Common myeloid progenitor, CD34-positive (primary cell): ENCODE results near the gene VPS41.

ENCODE experiments used
- CTCF ChIA-PET: fragments of 350-600 bp; sonication (Branson Sonifier 250); formaldehyde crosslinking; loops from one replicate; lab custom pipeline; 2021; ENCODE audit warnings: antibody characterized with exemption; lab: Charles Lee
- POLR2A ChIA-PET: fragments of 350-600 bp; sonication (Branson Sonifier 250); formaldehyde crosslinking; loops from one replicate; lab custom pipeline; 2021; ENCODE audit warnings: antibody characterized with exemption; lab: Charles Lee
- DNase-seq, 3 donors: peaks; one replicate each; pipeline versions ENCODE4 v3.0.0 to v3.0.0-alpha.2; 2013
- H3K27ac ChIP-seq, 2 experiments: 1 replicate in 1 of 2; 2 replicates in 1 of 2; pipeline ENCODE4 v1.7.0; 2013; ENCODE audit warnings: inconsistent platforms in 2 of 2, low read length in 2 of 2, mild to moderate bottlenecking in 2 of 2, low read depth in 1 of 2, moderate library complexity in 1 of 2; ENCODE audit not compliant: severe bottlenecking in 2 of 2, insufficient read depth in 1 of 2, poor library complexity in 1 of 2
- H3K27me3 ChIP-seq, 5 experiments: replicated peaks in 2 of 5; 1 replicate in 3 of 5; 2 replicates in 2 of 5; pipeline versions ENCODE4 v1.6.1 to v1.7.0; 2013; ENCODE audit warnings: low read length in 4 of 5, mild to moderate bottlenecking in 2 of 5, moderate library complexity in 2 of 5, inconsistent platforms in 1 of 5; ENCODE audit not compliant: insufficient read depth in 5 of 5, control insufficient read depth in 4 of 5
- H3K36me3 ChIP-seq, 4 experiments: 1 replicate in 2 of 4; 2 replicates in 2 of 4; pipeline versions ENCODE4 v1.6.1 to v1.7.0; 2013; ENCODE audit warnings: low read length in 3 of 4, control low read depth in 1 of 4, mild to moderate bottlenecking in 1 of 4; ENCODE audit not compliant: control insufficient read depth in 4 of 4, insufficient read depth in 4 of 4
- H3K4me1 ChIP-seq, 4 experiments: 1 replicate in 3 of 4; 2 replicates in 1 of 4; pipeline versions ENCODE4 v1.6.1 to v1.7.1; 2013; ENCODE audit warnings: low read length in 3 of 4, mild to moderate bottlenecking in 3 of 4, control low read depth in 1 of 4, inconsistent platforms in 1 of 4, moderate library complexity in 1 of 4; ENCODE audit not compliant: control insufficient read depth in 4 of 4, insufficient read depth in 4 of 4; ENCODE audit errors: control extremely low read depth in 1 of 4
- H3K4me3 ChIP-seq, 7 experiments: 1 replicate in 4 of 7; 2 replicates in 3 of 7; pipeline versions ENCODE4 v1.5.1 to v1.7.0; 2013; ENCODE audit warnings: mild to moderate bottlenecking in 7 of 7, low read length in 6 of 7, moderate library complexity in 6 of 7, inconsistent platforms in 2 of 7, low read depth in 2 of 7, control low read depth in 1 of 7; ENCODE audit not compliant: insufficient read depth in 4 of 7, control insufficient read depth in 1 of 7; ENCODE audit errors: extremely low read depth in 1 of 7
- H3K9me3 ChIP-seq, 5 experiments: 1 replicate in 4 of 5; 2 replicates in 1 of 5; pipeline versions ENCODE4 v1.6.1 to v1.7.1; 2013; ENCODE audit warnings: low read length in 4 of 5, mild to moderate bottlenecking in 2 of 5, inconsistent platforms in 1 of 5, low read depth in 1 of 5, moderate library complexity in 1 of 5; ENCODE audit not compliant: control insufficient read depth in 4 of 5, insufficient read depth in 2 of 5; ENCODE audit errors: control extremely low read depth in 1 of 5
- WGBS: methylation state at CpG from one replicate; pipeline ENCODE4 v1.1.5; 2013; ENCODE audit not compliant: insufficient coverage; 5-methylcytosine and 5-hydroxymethylcytosine counted together

The VPS41 gene

DNA sequence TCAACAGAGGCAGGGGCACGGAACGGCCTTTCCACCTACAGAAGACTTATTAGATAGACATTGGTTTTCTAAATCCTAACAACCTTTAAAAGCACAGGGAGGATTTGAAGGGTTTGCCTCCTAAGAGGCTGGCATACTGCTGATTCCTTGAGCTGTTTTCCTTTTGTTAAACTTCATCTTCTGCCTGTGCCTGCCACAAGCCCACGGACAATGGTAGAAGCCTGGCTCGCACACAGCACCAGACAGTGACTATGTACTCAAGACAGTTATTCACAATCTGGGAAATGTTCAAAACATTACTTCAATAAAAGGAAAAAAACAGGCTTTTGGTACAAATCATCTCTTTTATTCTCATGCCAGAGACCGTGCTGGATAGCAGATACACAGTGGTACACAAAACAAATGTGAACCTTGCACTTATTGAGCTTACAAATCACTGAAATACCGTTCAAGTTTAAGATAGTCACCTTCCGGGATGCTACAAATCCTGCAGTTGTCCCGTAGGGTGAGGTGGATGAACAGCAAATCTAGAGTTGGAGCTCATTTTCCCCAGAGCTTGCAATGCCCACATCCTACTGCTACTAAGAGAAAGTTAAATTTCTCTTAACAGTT lies 63.9 kb downstream of the VPS41 start:
- ChIA-PET CTCF (interaction anchor here (1.3 kb wide), 1 partner anchor 41 kb away, joined by 3 read pairs; no protein-coding TSS in a partner anchor), POLR2A (no interaction called here)
- H3K9me3 ChIP-seq: no peaks in the 10 kb centered on the region
- H3K36me3 ChIP-seq: peaks cover 0 to 11% (median 8%) of the 10 kb centered on the region in 4 experiments
- no peak overlapping the region for H3K27ac ChIP-seq
- H3K4me1 ChIP-seq: no peaks in the 10 kb centered on the region
- no peaks in the 10 kb centered on the region for H3K27me3 ChIP-seq
- no peak for DNase-seq
- WGBS: 93% methylated on average over 8 of the region's 8 CpGs
- H3K4me3 ChIP-seq: no peak overlapping the region

- H3K36me3 ChIP-seq: peaks cover 0 to 3% (median 1%) of the 10 kb centered on the region in 4 experiments
- H3K4me3 ChIP-seq: no peak overlapping the region
- WGBS: no CpG with 5 or more reads among the region's 1 CpG
- no peaks in the 10 kb centered on the region for H3K4me1 ChIP-seq
- ChIA-PET POLR2A (no interaction called here), CTCF (no interaction called here)
- no peaks in the 10 kb centered on the region for H3K9me3 ChIP-seq
- H3K27ac ChIP-seq: no peak overlapping the region
- DNase-seq: no peak
- H3K27me3 ChIP-seq: no peaks in the 10 kb centered on the region
These were observed 66.2 kb downstream of the VPS41 start for GRCh38 chr7:38842746-38843145.

- Histone ChIP-seq H3K4me1 (no peaks in the 10 kb centered on the region), H3K9me3 (peaks cover 0 to 5% (median 4%) of the 10 kb centered on the region in 5 experiments), H3K27me3 (no peaks in the 10 kb centered on the region), H3K4me3 (no peak overlapping the region), H3K27ac (no peak overlapping the region), H3K36me3 (peaks cover 0 to 7% (median 4%) of the 10 kb centered on the region in 4 experiments)
- DNase-seq: no peak
- CTCF ChIA-PET: interaction anchor here (0.7 kb wide), 1 partner anchor 1253 kb away, joined by 3 read pairs; no protein-coding TSS in a partner anchor
- WGBS: no CpG with 5 or more reads among the region's 2 CpGs
- POLR2A ChIA-PET: no interaction called here
These were observed 68.1 kb downstream of the VPS41 start for GRCh38 chr7:38840736-38841460.

DNA sequence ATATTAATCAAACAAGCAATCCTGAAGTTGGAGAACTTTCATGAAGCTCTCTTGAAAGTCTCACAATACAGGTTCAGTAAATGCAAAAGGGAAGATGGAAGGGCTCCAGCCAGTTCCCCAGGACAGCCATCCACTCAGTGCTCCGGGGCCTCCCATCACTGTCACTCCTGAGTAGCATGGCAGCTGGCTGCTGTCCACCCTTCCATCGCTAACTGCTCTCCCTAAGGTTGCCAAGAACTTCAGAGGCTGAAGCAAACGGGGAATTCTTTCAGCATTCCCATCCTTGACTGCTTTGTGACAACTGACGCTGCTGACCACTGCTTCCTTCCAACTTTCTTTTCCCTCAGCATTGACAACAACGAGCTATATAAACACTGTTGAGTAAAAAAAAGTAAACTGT lies 69.1 kb downstream of the VPS41 start:
- peaks cover 0 to 7% (median 2%) of the 10 kb centered on the region in 4 experiments for H3K36me3 ChIP-seq
- no peak overlapping the region for H3K4me3 ChIP-seq
- ChIA-PET POLR2A (no interaction called here), CTCF (interaction anchor here (0.7 to 1.9 kb wide), 2 partner anchors 10 to 1254 kb away, joined by 3 to 5 read pairs; no protein-coding TSS in a partner anchor)
- no peak for DNase-seq
- no peaks in the 10 kb centered on the region for H3K4me1 ChIP-seq
- WGBS: 100% methylated on average over 2 of the region's 5 CpGs
- H3K27ac ChIP-seq: no peak overlapping the region
- peaks cover 0 to 5% (median 4%) of the 10 kb centered on the region in 5 experiments for H3K9me3 ChIP-seq
- H3K27me3 ChIP-seq: no peaks in the 10 kb centered on the region

DNA sequence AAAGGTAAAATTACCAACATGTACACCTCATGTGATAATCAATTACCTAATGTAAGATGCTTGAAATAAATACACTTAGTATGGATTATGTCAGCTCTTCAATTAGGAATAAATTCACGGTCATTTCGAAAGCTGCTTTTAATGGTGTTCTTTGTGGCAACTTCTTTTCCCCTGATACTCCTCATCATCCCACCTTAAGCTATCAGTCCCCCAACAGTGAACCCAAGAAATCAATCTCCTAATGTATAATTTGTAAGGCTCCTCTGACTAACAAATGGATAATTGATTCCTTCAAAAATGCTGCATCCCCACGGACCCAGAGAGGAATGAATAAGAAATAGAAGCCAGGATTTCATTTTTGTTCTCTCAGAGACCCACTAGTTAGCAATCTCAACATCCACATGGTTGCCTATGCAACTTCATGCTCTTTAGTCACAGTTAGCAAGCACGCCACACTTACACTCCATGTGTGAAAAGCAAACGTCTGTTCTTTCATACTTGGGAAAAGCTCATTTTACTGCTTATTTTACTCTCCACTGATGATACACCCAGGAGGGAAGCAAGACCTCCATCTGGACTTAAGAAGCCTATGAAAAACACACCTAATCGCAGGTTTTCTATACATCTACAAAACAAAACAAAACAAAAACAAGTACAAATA lies 70.1 kb downstream of the VPS41 start:
- Histone ChIP-seq H3K27ac (no peak overlapping the region), H3K36me3 (peaks cover 0 to 7% (median 2%) of the 10 kb centered on the region in 4 experiments), H3K9me3 (peaks cover 0 to 5% (median 4%) of the 10 kb centered on the region in 5 experiments), H3K4me1 (no peaks in the 10 kb centered on the region), H3K4me3 (no peak overlapping the region), H3K27me3 (no peaks in the 10 kb centered on the region)
- POLR2A ChIA-PET: interaction anchor here (0.6 to 0.7 kb wide), 2 partner anchors 19 to 24 kb away, joined by 4 to 5 read pairs; no protein-coding TSS in a partner anchor
- no peak for DNase-seq
- CTCF ChIA-PET: interaction anchor here (1.0 to 1.9 kb wide), 2 partner anchors 9 to 17 kb away, joined by 3 to 5 read pairs; no protein-coding TSS in a partner anchor
- WGBS: 100% methylated on average over 4 of the region's 6 CpGs

GRCh38 chr7:38834357-38834756 lies 74.6 kb downstream of the VPS41 start:
- CTCF ChIA-PET: no interaction called here
- H3K9me3 ChIP-seq: peaks cover 0 to 5% (median 4%) of the 10 kb centered on the region in 5 experiments
- H3K27ac ChIP-seq: no peak overlapping the region
- DNase-seq: no peak
- H3K36me3 ChIP-seq: peaks cover 2 to 7% (median 3%) of the 10 kb centered on the region in 4 experiments
- WGBS: 86% methylated on average over 1 of the region's 3 CpGs
- H3K4me1 ChIP-seq: no peaks in the 10 kb centered on the region
- H3K4me3 ChIP-seq: no peak overlapping the region
- POLR2A ChIA-PET: no interaction called here
- no peaks in the 10 kb centered on the region for H3K27me3 ChIP-seq
